Epithelial cell of proximal tubule (primary cell): ENCODE data around the gene COL23A1. TPM values are rescaled to one million over a fixed set of nuclear protein-coding genes. Genes with fewer than 3 reads are reported as not detected.

ENCODE experiments used
- DNase-seq: peaks from one replicate; pipeline ENCODE4 v3.0.0-alpha.2; 2011; ENCODE audit warnings: low read depth
- H3K4me3 ChIP-seq: 2 replicates; pipeline ENCODE4 v1.5.1; 2011; ENCODE audit warnings: low read depth, mild to moderate bottlenecking, low read length
- total RNA-seq: library from RNA; depleted of rRNA; stranded (reverse); fragments of >200 nt; gene quantifications from 2 replicates; pipeline ENCODE4 v1.2.3, GENCODE V29; 2015
- TF ChIP-seq, protein P1 (sequence below): conservative IDR thresholded peaks from 2 replicates; pipeline ENCODE4 v1.5.1; 2012; ENCODE audit warnings: low read depth, mild to moderate bottlenecking, low read length

The COL23A1 gene
- total RNA-seq, 1 donor from 2014 or later = not detected

DNA sequence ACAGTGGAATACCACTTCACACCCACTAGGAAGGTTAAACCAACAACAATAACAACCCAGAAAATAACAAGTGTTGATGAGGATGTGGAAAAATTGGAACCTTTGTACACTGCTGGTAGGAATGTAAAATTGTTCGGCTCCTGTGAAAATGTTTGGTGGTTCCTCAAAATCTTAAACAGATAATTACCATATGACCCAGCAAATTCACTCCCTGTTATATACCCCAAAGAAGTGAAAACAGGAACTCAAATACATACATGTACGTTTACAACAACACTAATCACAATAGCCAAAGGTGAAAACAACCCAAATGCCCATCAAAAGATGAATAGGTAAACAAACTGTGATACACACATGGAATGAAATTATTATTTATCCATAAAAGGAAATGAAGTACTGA lies 179.1 kb downstream of the COL23A1 start:
- TF ChIP-seq, protein P1, sequence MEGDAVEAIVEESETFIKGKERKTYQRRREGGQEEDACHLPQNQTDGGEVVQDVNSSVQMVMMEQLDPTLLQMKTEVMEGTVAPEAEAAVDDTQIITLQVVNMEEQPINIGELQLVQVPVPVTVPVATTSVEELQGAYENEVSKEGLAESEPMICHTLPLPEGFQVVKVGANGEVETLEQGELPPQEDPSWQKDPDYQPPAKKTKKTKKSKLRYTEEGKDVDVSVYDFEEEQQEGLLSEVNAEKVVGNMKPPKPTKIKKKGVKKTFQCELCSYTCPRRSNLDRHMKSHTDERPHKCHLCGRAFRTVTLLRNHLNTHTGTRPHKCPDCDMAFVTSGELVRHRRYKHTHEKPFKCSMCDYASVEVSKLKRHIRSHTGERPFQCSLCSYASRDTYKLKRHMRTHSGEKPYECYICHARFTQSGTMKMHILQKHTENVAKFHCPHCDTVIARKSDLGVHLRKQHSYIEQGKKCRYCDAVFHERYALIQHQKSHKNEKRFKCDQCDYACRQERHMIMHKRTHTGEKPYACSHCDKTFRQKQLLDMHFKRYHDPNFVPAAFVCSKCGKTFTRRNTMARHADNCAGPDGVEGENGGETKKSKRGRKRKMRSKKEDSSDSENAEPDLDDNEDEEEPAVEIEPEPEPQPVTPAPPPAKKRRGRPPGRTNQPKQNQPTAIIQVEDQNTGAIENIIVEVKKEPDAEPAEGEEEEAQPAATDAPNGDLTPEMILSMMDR = no peak
- no peak for DNase-seq
- no peak overlapping the region for H3K4me3 ChIP-seq

DNA sequence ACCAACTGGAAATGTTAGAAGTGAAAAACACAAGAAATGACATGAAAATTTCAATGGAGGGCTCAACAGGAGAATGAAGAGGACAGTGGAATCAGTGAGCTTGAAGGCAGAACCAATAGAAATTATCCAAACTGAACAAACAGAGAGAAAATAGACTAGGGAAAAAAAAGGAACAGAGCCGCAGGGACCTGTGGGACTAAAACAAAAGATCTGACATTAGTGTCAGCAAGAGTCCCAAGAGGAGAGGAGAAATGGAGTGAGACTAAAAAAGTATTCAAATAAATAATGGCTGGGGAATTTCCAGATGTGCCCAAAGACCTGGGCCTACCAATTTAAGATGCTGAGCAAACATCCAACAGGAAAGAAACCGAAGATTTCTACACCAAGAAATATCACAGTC lies 182.5 kb downstream of the COL23A1 start:
- TF ChIP-seq, protein P1 = no peak
- H3K4me3 ChIP-seq = no peak overlapping the region
- DNase-seq = no peak

GRCh38 chr5:178404987-178405386 lies 185.2 kb downstream of the COL23A1 start:
- no peak for DNase-seq
- TF ChIP-seq, protein P1 = no peak
- no peak overlapping the region for H3K4me3 ChIP-seq

- no peak overlapping the region for H3K4me3 ChIP-seq
- DNase-seq = no peak
- TF ChIP-seq, protein P1 = no peak
These were observed 186.1 kb downstream of the COL23A1 start for GRCh38 chr5:178403956-178404600.

DNA sequence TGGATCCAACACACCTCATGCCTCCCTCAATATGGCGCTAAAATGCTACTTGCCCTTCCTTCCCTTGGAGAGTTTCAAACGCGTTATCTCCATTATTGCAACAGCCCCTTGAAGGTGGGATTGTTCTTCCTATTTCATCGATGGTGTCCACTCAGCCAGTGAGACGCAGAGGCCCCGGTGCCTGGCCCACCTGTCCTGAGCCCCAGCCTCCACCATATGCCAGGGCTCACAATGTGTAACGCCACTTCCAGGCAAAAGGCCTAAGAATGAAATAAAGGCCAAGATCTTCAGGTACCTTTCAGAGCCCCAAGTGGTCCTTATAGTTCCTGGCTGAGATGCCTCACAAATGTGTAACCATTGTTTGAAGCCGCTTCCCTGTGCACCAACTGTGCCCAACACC lies 186.8 kb downstream of the COL23A1 start:
- DNase-seq = no peak
- no peak overlapping the region for H3K4me3 ChIP-seq
- TF ChIP-seq, protein P1 = no peak

- TF ChIP-seq, protein P1 = no peak
- DNase-seq = no peak
- H3K4me3 ChIP-seq = no peak overlapping the region
These were observed 190.5 kb downstream of the COL23A1 start for GRCh38 chr5:178399701-178400095.
